Esophagus muscularis mucosa (tissue), 4 donors: ENCODE data around the gene ADCY9. TPM values are rescaled to one million over a fixed set of nuclear protein-coding genes. Genes with fewer than 3 reads are reported as not detected.
"Not testable (repeated sequence)": the region's sequence is repeated elsewhere in the genome, so short reads cannot be mapped to it uniquely, and the experiment has no call there.

ENCODE experiments used
- DNase-seq: peaks from one replicate; pipeline ENCODE4 v3.0.0-alpha.2; 2017; ENCODE audit errors: extremely low spot score
- H3K27ac ChIP-seq, 4 donors: fragments of 200-600 bp; sonication (generic); replicated peaks in 1 of 4; 1 replicate in 3 of 4; 2 replicates in 1 of 4; pipeline ENCODE4 v1.5.1; 2016 to 2019; ENCODE audit warnings: mild to moderate bottlenecking in 1 of 4
- H3K27me3 ChIP-seq, 4 donors: fragments of 200-600 bp; sonication (generic); one replicate each; pipeline versions ENCODE4 v1.5.1 to v1.6.0; 2016 to 2019
- H3K36me3 ChIP-seq, 4 donors: fragments of 200-600 bp; sonication (generic); one replicate each; pipeline ENCODE4 v1.5.1; 2016 to 2019
- H3K4me1 ChIP-seq, 4 donors: fragments of 200-600 bp; sonication (generic); one replicate each; pipeline ENCODE4 v1.5.1; 2016 to 2019
- H3K4me3 ChIP-seq, 4 donors: fragments of 200-600 bp; sonication (generic); 1 replicate in 2 of 4; 2 replicates in 2 of 4; pipeline ENCODE4 v1.5.1; 2016 to 2019; ENCODE audit warnings: mild to moderate bottlenecking in 4 of 4, moderate library complexity in 1 of 4
- H3K9me3 ChIP-seq, 4 donors: fragments of 200-600 bp; sonication (generic); 1 replicate in 3 of 4; 2 replicates in 1 of 4; pipeline ENCODE4 v1.5.1; 2016 to 2019
- EP300 ChIP-seq: sonication (generic); formaldehyde crosslinking; IDR thresholded peaks from one replicate; pipeline ENCODE4 v1.6.1; 2017; ENCODE audit warnings: antibody characterized with exemption
- POLR2A ChIP-seq: fragments of 450-650 bp; IDR thresholded peaks from one replicate; pipeline ENCODE4 v1.6.1; 2017; ENCODE audit warnings: antibody characterized with exemption, moderate library complexity, mild to moderate bottlenecking, low read depth
- POLR2AphosphoS5 ChIP-seq, 2 donors: sonication (generic); formaldehyde crosslinking; IDR thresholded peaks; one replicate each; pipeline ENCODE4 v1.6.1; 2017; ENCODE audit warnings: antibody characterized with exemption in 2 of 2
- WGBS: methylation state at CpG from one replicate; pipeline ENCODE4 v1.1.5; 2018; 5-methylcytosine and 5-hydroxymethylcytosine counted together
- intact Hi-C: fragments of 100-400 bp; cut with DNase I; formaldehyde crosslinking; loops from one replicate; pipeline ENCODE4 v1.15.1; 2023
- total RNA-seq, 4 donors: library from RNA; depleted of rRNA; stranded (reverse); fragments of >200 nt; gene quantifications; one replicate each; pipeline versions ENCODE4 v1.1.0 to v1.2.1, GENCODE V29; 2016
- TF ChIP-seq, protein P1 (sequence below), 3 experiments: fragments of 200-600 bp in 2 of 3; fragments of 450-650 bp in 1 of 3; sonication (generic) in 2 of 3; IDR thresholded peaks; one replicate each; pipeline ENCODE4 v1.5.1; 2017 to 2019; ENCODE audit warnings: antibody characterized with exemption in 3 of 3, mild to moderate bottlenecking in 2 of 3, moderate library complexity in 1 of 3

The ADCY9 gene
- total RNA-seq, 4 donors from 2014 or later, result 35.8 to 72.9 (median 55.7) TPM

DNA sequence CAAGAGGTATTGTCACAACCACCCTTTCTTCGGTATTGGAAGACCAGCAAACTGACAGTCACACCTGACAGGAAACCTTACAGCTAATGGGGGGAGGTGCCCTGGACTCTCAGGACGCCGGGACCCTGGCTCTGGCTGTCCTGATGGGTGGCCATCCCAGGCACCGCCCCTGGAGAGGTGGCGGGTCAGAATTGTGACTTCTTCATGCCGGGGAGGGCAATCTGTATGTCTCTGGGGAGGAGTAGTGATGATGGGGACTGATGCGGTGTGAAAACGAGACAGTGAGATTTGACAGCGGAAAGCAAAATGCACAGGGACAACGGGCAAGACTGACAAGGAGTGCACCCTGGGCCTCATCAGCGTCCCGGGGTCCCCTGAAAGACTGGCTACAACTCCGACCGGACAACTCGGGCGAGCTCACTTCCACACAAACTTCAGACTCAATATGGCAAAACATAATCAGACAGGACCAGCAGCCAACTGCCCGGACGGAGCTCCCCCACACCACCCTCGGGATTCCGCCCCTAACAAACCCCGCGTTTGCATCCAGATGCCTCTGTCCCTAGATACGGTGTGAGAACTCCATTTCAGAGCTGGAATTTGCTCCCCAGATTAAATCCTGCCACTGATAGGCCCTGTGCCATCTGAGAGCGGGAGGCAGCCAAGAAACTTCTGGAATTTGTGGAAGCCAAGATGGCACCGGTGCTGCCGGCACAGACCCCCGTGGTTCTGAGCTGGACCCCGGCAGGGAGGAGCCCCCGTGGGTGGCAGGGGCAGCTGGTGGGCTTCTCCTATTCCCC, 152.2 kb downstream of the ADCY9 start:
- Histone ChIP-seq H3K4me3 (no peak overlapping the region), H3K9me3 (no peaks in the 10 kb centered on the region), H3K4me1 (peaks cover 8 to 24% (median 21%) of the 10 kb centered on the region in 4 donors), H3K36me3 (peaks cover 18 to 27% (median 20%) of the 10 kb centered on the region in 4 donors), H3K27me3 (no peaks in the 10 kb centered on the region), H3K27ac (no peak overlapping the region)
- intact Hi-C loops, result no loop called here
- no peak for DNase-seq
- WGBS, result 87% methylated on average over 23 of the region's 29 CpGs
- TF ChIP-seq, protein P1, sequence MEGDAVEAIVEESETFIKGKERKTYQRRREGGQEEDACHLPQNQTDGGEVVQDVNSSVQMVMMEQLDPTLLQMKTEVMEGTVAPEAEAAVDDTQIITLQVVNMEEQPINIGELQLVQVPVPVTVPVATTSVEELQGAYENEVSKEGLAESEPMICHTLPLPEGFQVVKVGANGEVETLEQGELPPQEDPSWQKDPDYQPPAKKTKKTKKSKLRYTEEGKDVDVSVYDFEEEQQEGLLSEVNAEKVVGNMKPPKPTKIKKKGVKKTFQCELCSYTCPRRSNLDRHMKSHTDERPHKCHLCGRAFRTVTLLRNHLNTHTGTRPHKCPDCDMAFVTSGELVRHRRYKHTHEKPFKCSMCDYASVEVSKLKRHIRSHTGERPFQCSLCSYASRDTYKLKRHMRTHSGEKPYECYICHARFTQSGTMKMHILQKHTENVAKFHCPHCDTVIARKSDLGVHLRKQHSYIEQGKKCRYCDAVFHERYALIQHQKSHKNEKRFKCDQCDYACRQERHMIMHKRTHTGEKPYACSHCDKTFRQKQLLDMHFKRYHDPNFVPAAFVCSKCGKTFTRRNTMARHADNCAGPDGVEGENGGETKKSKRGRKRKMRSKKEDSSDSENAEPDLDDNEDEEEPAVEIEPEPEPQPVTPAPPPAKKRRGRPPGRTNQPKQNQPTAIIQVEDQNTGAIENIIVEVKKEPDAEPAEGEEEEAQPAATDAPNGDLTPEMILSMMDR (IDR thresholded peaks at IDR 0.05), result no peak
- TF ChIP-seq POLR2A (no peak), POLR2AphosphoS5 (IDR thresholded peaks at IDR 0.05) (no peak), EP300 (no peak)

DNA sequence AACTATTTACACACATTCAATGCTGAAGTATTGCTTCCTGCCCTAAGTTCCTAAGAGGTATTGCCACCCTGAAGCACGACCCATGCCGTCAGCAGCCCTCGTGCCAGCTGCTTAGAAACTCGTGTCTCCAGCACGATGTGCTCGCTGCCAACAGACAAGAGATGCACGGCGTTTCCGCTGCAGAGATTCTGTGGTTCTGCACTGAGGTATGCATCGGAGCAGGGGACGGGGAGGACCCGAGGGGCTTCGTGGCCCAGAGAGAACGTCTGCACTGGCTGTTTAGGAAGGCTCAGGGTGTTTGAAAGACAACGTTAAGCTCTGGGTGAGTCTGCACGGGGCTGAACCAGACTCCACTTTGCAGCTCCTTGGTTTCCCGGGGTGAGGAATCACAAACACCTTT, 153.0 kb downstream of the ADCY9 start:
- Histone ChIP-seq H3K27ac (no peak overlapping the region), H3K9me3 (no peaks in the 10 kb centered on the region), H3K4me1 (peaks cover 8 to 24% (median 21%) of the 10 kb centered on the region in 4 donors), H3K36me3 (peaks cover 18 to 27% (median 20%) of the 10 kb centered on the region in 4 donors), H3K27me3 (no peaks in the 10 kb centered on the region), H3K4me3 (no peak overlapping the region)
- no peak for DNase-seq
- intact Hi-C loops, result no loop called here
- TF ChIP-seq EP300 (no peak), POLR2AphosphoS5 (IDR thresholded peaks at IDR 0.05) (no peak), POLR2A (no peak)
- TF ChIP-seq, protein P1 (IDR thresholded peaks at IDR 0.05), result no peak
- WGBS, result 66% methylated on average over 17 of the region's 17 CpGs

DNA sequence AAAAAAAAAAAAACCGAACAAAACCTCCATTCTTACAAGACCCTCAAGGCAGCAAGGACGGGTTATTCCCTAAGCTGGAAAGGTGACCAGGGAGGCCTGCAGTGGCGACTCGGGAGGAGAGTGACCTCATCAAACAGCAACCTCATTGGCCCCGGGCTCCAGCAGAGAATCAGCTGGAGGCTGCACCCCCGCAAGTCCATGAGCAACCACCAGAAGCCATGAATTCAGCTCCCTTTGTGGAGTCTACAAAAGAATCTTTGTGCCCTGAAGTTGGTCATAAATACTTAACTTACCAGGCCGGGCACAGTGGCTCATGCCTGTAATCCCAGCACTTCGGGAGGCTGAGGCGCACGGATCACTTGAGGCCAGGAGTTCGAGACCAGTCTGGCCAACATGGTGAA, 154.8 kb downstream of the ADCY9 start:
- no peaks in the 10 kb centered on the region for H3K9me3 ChIP-seq
- intact Hi-C loops, result no loop called here
- WGBS, result 71% methylated on average over 11 of the region's 11 CpGs
- peaks cover 13 to 20% (median 16%) of the 10 kb centered on the region in 4 donors for H3K36me3 ChIP-seq
- H3K4me3 ChIP-seq, result peak overlapping the region; percentile 48 to 61 (median 56)
- TF ChIP-seq POLR2A (no peak), EP300 (no peak), POLR2AphosphoS5 (IDR thresholded peaks at IDR 0.05) (no peak)
- TF ChIP-seq, protein P1 (IDR thresholded peaks at IDR 0.05), result no peak
- H3K27me3 ChIP-seq, result no peaks in the 10 kb centered on the region
- H3K4me1 ChIP-seq, result peaks cover 8 to 24% (median 21%) of the 10 kb centered on the region in 4 donors
- peak overlapping the region; percentile 68 to 80 (median 71) for H3K27ac ChIP-seq
- DNase-seq, result no peak

DNA sequence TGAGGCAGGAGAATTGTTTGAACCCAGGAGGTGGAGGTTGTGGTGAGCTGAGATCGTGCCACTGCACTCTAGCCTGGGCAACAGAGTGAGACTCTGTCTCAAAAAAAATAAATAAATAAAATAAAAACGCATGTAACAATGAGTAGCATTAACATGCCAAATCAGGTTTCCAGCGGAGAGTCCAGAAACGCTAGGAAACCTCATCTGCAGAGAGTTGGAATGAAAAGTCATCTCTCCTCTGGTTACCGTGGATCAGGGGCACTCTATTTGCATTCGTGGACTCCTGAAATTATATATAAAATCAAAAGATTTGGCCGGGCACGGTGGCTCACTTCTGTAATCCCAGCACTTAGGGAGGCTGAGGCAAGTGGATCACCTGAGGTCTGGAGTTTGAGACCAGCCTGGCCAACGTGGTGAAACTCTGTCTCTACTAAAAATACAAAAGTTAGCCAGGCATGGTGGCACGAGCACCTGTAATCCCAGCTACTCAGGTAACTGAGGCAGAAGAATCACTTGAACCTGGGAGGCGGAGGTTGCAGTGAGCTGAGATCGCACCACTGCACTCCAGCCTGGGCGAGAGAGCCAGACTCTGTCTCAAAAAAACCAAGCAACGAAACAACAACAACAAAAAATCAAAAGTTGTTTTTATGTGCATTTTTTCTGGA, 156.2 kb downstream of the ADCY9 start:
- Histone ChIP-seq H3K4me1 (peaks cover 8 to 24% (median 21%) of the 10 kb centered on the region in 4 donors), H3K27ac (peak overlapping the region; percentile 68 to 80 (median 71)), H3K4me3 (peak overlapping the region; percentile 48 to 61 (median 56))
- H3K27me3 ChIP-seq, DNase-seq, intact Hi-C loops, H3K9me3 ChIP-seq, H3K36me3 ChIP-seq: not testable (repeated sequence)
- 52% methylated on average over 14 of the region's 14 CpGs for WGBS

DNA sequence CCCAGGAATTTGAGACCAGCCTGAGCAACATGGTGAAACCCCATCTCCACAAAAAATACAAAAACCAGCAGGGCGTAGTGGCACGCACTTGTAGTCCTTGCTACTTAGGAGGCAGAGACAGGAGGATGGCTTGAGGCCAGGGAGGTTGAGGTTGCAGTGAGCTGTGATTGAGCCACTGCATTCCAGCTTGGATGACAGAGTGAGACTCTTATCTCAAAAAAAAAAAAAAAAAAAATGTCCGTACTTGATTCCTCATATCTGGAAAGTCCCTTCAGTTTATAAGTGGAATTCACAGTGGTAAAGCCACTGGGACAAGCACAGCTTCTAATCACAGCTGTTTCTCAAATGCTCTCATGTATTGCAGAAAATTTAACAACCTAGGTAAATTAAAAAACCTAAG, 157.1 kb downstream of the ADCY9 start:
- Histone ChIP-seq H3K27ac (no peak overlapping the region), H3K27me3 (peaks cover 0 to 3% (median 0%) of the 10 kb centered on the region in 4 donors), H3K9me3 (no peaks in the 10 kb centered on the region), H3K4me1 (peaks cover 11 to 24% (median 21%) of the 10 kb centered on the region in 4 donors), H3K36me3 (no peaks in the 10 kb centered on the region), H3K4me3 (no peak overlapping the region)
- 63% methylated on average over 3 of the region's 3 CpGs for WGBS
- TF ChIP-seq, protein P1 (IDR thresholded peaks at IDR 0.05), result no peak
- TF ChIP-seq POLR2A, result no peak
- no peak for TF ChIP-seq POLR2AphosphoS5 (IDR thresholded peaks at IDR 0.05)
- TF ChIP-seq EP300, result no peak
- intact Hi-C loops, result no loop called here
- no peak for DNase-seq
